Brain (organoid and tissue), 1 donor: Measurements from ENCODE around the gene RAB3C. TPM values are rescaled to one million over a fixed set of nuclear protein-coding genes. Genes with fewer than 3 reads are reported as not detected.

Experiments
- polyA plus RNA-seq: library from polyadenylated mRNA; stranded (reverse); fragments of 350-450 nt; fragmentation: Illumina TruSeq; extraction: RNeasy Lipid Tissue Mini Kit (QIAGEN cat#74804); gene quantifications from one replicate; pipeline ENCODE4 v1.2.3, GENCODE V29; 2015; ENCODE audit warnings: low read depth, low replicate concordance; ENCODE audit not compliant: insufficient read depth

The RAB3C gene
- polyA plus RNA-seq, 1 donor from 2014 or later, result 17.1 TPM

Other genes with a start within 250 kb of the RAB3C start
- gene PLK2, start 123.0 kb upstream of the RAB3C start, polyA plus RNA-seq, result 6.1 TPM
- not detected for gene GAPT, start 91.6 kb upstream of the RAB3C start, polyA plus RNA-seq